Mucosa of rectum (tissue), 2 donors: Measurements from ENCODE around the gene STAB2.

Experiments used
- H3K27ac ChIP-seq, 2 donors: one replicate each; pipeline ENCODE4 v1.7.0; 2013; ENCODE audit warnings: inconsistent platforms in 2 of 2, low read depth in 2 of 2, low read length in 2 of 2
- H3K27me3 ChIP-seq, 2 donors: one replicate each; pipeline ENCODE4 v1.7.0; 2013; ENCODE audit warnings: low read length in 2 of 2; ENCODE audit not compliant: control insufficient read depth in 2 of 2, insufficient read depth in 2 of 2
- H3K36me3 ChIP-seq, 2 donors: one replicate each; pipeline ENCODE4 v1.7.0; 2013; ENCODE audit warnings: low read length in 2 of 2; ENCODE audit not compliant: control insufficient read depth in 2 of 2, insufficient read depth in 2 of 2
- H3K4me1 ChIP-seq, 2 donors: one replicate each; pipeline ENCODE4 v1.7.0; 2013; ENCODE audit warnings: low read length in 2 of 2, mild to moderate bottlenecking in 1 of 2; ENCODE audit not compliant: control insufficient read depth in 2 of 2, insufficient read depth in 2 of 2
- H3K4me3 ChIP-seq, 2 donors: one replicate each; pipeline ENCODE4 v1.7.0; 2013; ENCODE audit warnings: low read length in 2 of 2
- H3K9ac ChIP-seq, 2 donors: one replicate each; pipeline ENCODE4 v1.7.0; 2013; ENCODE audit warnings: low read length in 2 of 2, low read depth in 1 of 2, mild to moderate bottlenecking in 1 of 2
- H3K9me3 ChIP-seq, 2 donors: one replicate each; pipeline ENCODE4 v1.7.0; 2013; ENCODE audit warnings: low read length in 2 of 2; ENCODE audit not compliant: control insufficient read depth in 2 of 2
- donor health status: healthy.
- donor health status: Normal muscosa, but diverticular disease.

The STAB2 gene

DNA sequence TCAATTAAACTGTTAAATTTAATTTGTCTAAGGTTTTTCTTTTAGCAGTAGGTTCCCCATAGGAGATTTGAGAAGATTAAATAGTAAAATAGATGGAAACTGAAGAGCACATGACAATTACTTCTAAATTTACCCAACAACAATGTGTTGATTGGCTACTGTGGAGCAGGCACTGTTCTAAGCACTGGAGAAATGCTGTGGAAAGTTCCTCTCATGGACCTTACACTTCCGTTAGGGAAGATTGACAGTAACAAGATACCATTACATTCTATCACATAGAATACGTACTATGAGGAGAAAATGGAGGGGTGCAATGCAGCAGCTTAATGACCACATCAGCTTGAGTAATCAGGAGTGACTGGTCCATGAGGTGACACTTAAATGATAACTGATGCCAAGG lies 8.1 kb upstream of the STAB2 start:
- no peaks in the 10 kb centered on the region for H3K36me3 ChIP-seq
- H3K4me1 ChIP-seq = peaks cover 0 to 4% of the 10 kb centered on the region in 2 donors
- no peak overlapping the region for H3K4me3 ChIP-seq
- H3K27me3 ChIP-seq = no peaks in the 10 kb centered on the region
- no peak overlapping the region for H3K9ac ChIP-seq
- no peaks in the 10 kb centered on the region for H3K9me3 ChIP-seq
- no peak overlapping the region for H3K27ac ChIP-seq

DNA sequence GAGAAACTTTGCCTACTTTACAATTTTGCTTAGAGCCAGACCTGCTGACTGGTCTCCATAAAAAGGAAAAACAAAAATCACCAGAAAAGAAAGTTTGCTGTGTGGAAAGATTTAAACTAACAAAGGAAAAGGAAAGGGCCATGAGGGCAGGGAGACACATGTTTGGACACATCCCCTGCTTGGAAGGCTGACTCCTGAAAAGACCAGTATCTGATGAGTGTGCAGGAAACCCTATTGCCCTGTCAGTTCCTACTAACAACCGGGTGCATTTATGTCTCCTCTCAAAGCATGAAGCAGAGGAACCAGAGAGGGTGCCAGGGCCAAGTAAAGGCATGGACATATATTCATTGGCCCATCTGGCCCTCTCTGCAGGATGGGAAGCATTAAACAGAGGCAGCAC lies 7.0 kb upstream of the STAB2 start:
- no peaks in the 10 kb centered on the region for H3K9me3 ChIP-seq
- H3K27ac ChIP-seq = no peak overlapping the region
- H3K4me1 ChIP-seq = peaks cover 0 to 4% of the 10 kb centered on the region in 2 donors
- H3K9ac ChIP-seq = no peak overlapping the region
- H3K4me3 ChIP-seq = no peak overlapping the region
- no peaks in the 10 kb centered on the region for H3K27me3 ChIP-seq
- H3K36me3 ChIP-seq = no peaks in the 10 kb centered on the region

DNA sequence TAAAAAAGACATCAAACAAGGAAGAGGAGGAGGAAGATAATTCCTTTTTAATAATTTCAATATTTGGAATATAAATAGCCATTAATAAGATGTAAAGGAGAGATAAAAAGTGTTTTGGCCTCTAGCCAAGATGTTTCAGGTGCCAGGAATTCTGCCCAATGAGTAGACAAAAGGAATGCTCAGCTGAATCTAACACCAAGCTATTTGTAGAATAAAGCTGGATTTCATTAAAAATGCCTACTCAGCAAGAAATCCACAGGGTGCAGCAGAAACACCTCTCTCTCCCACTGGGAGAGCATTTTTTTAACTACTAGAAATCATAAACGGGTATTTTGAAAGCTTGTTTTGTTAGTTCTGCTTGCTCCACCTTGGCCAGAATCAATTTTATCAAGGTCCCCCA lies 4.1 kb upstream of the STAB2 start:
- no peaks in the 10 kb centered on the region for H3K27me3 ChIP-seq
- H3K9me3 ChIP-seq = no peaks in the 10 kb centered on the region
- H3K4me1 ChIP-seq = no peaks in the 10 kb centered on the region
- H3K9ac ChIP-seq = no peak overlapping the region
- no peak overlapping the region for H3K4me3 ChIP-seq
- no peaks in the 10 kb centered on the region for H3K36me3 ChIP-seq
- no peak overlapping the region for H3K27ac ChIP-seq

DNA sequence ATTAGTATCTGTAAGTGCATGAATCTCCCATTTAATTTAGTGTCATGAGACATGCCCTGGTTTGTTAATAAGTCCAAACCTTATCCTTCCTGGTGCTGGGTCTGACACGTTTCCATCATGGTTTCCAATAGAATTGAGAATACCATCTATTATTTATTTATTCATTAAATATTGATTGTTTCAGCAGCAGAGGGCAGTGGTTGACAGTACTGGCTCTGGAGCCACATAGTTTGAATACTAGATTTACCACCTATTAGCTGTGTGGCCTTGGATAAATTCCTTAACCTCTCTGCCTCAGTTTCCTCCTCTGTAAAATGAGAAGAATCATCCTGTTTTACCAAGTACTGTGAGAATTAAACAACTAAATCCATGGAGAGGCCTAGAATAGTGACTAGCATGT lies 941 bp upstream of the STAB2 start:
- Histone ChIP-seq H3K27me3 (no peaks in the 10 kb centered on the region), H3K4me1 (no peaks in the 10 kb centered on the region), H3K9ac (no peak overlapping the region), H3K36me3 (no peaks in the 10 kb centered on the region), H3K27ac (no peak overlapping the region), H3K9me3 (no peaks in the 10 kb centered on the region), H3K4me3 (no peak overlapping the region)

DNA sequence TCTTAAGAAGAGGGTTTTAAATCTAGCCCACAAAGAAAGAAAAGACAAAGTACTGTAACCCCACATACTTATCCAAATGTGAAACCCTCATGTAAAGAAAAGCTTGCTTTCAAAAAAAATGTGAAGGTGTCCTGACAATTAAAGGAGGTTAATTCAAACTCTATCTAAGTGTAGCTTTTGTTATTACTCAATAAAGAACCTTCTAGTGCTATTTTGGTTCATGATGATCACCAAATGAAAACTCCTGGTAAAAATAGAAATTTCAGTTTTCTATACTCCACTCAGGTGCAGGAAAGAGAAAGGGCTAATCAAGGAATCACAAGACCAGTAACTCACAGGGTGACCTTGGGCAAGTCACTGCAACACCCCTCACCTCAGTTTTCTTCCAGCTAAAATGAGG lies 1.6 kb downstream of the STAB2 start:
- peaks cover 0 to 3% of the 10 kb centered on the region in 2 donors for H3K9me3 ChIP-seq
- H3K9ac ChIP-seq = no peak overlapping the region
- H3K4me1 ChIP-seq = no peaks in the 10 kb centered on the region
- H3K4me3 ChIP-seq = no peak overlapping the region
- H3K27me3 ChIP-seq = no peaks in the 10 kb centered on the region
- no peaks in the 10 kb centered on the region for H3K36me3 ChIP-seq
- H3K27ac ChIP-seq = no peak overlapping the region

DNA sequence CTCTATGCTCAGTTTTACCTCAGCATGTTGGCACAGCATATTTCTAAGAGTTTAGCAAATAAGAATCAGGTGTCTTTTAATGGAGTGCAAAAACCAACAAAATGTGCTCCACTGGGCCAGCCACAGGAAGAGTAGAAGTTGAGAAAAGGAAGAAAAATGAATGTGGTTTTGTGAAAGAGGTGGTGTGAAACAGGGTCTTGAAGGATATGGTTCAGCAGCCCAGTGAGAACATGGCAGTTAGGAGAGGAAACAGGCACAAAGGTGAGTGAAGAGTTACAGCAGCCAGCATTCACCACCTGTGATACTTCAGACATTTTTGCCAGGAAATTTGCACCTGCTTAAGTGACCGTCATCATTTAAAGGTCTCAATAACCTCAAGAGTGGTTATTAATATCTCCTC lies 2.4 kb downstream of the STAB2 start:
- Histone ChIP-seq H3K9ac (no peak overlapping the region), H3K4me1 (no peaks in the 10 kb centered on the region), H3K27me3 (no peaks in the 10 kb centered on the region), H3K9me3 (peaks cover 0 to 3% of the 10 kb centered on the region in 2 donors), H3K27ac (no peak overlapping the region), H3K4me3 (no peak overlapping the region), H3K36me3 (no peaks in the 10 kb centered on the region)

DNA sequence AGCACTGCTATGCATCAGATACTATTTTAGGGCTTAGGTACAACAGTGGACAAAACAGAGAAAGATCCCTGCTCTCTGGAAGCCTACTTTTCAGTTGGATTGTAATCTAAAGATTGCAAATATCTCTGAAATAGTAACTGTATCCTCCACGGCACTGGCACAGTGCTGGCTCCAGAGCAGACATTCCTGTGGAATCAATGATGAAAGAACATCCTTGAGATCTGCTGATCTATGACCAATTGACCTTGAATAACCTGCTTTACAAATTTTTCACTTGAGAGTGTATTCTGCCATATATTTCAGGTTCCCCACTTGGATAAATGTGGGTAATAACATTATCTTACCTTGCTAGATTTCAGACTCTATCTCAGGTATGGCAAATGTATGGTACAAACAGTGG lies 3.2 kb downstream of the STAB2 start:
- Histone ChIP-seq H3K27me3 (no peaks in the 10 kb centered on the region), H3K4me3 (no peak overlapping the region), H3K36me3 (no peaks in the 10 kb centered on the region), H3K27ac (no peak overlapping the region), H3K9me3 (peaks cover 0 to 3% of the 10 kb centered on the region in 2 donors), H3K4me1 (no peaks in the 10 kb centered on the region), H3K9ac (no peak overlapping the region)

DNA sequence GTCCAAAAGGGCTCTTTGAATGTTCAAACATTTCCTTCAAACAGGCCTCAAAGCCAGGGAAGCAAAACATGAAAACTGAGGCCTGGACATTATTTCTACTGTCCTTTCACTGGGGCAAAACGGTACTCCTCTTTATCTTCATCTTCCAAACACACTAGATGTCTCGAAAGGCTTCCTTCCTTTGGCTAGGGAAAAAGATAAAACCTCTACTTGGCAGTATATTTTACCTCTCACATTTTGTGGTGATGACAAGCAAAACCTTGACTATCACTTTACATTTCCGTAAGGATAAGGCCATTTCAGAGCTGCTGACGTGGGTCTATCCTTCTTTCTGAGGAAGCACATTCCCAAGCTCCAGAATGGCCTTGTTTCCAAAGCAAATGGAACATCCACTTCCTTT lies 9.9 kb downstream of the STAB2 start:
- no peaks in the 10 kb centered on the region for H3K36me3 ChIP-seq
- H3K9ac ChIP-seq = no peak overlapping the region
- no peak overlapping the region for H3K27ac ChIP-seq
- H3K4me3 ChIP-seq = no peak overlapping the region
- H3K9me3 ChIP-seq = peaks cover 0 to 3% of the 10 kb centered on the region in 2 donors
- H3K4me1 ChIP-seq = no peaks in the 10 kb centered on the region
- no peaks in the 10 kb centered on the region for H3K27me3 ChIP-seq

DNA sequence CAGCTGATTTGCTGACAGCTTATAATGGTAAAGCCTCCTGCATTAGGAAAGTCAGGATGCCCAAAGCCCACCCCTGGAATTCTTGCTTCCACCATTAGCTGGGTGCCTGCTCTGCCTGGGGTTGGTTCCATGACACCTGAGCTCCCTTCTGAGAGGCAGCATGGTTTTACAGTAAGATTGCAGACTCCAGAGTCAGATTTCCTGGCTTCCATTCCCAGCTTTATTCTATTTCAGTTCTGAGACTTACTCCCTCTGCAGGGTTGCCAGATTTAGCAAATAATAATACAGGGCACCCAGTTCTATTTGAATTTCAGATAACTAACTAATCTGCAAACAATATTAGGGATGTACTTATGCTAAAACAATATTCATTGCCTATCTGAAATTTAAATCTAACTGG lies 12.2 kb downstream of the STAB2 start:
- Histone ChIP-seq H3K36me3 (no peaks in the 10 kb centered on the region), H3K4me3 (no peak overlapping the region), H3K4me1 (no peaks in the 10 kb centered on the region), H3K27ac (no peak overlapping the region), H3K9ac (no peak overlapping the region), H3K27me3 (no peaks in the 10 kb centered on the region), H3K9me3 (no peaks in the 10 kb centered on the region)

DNA sequence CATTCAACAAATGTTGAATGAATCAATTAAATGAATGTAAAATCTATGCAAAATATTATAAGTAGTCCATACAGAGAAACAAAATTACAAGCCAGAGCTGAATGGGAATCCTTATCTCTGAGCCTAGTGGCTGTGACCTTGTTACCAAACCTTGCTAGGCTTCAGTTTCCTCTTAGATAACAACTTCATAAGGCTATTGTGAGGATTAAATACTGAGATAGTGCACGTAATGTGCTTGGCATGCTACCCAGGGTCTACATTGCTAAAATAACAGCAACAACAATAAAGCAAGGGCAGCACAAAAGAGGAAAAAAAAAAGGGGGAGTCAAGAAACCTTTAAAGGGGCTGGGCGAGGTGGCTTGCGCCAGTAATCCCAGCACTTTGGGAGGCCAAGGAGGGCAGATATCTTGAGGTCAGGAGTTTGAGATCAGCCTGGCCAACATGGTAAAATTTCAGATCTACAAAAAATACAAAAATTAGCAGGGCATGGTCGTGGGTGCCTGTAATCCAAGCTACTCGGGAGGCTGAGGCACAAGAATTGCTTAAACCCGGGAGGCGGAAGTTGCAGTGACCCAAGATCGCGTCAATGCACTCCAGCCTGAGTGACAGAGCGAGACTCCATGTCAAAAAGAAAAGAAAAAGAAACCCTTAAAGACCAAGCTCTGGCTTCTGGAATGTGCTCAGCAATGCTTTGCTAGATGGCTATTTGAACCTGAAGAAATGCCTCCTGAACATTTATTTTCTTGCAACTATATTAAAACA lies 14.1 kb downstream of the STAB2 start:
- no peaks in the 10 kb centered on the region for H3K36me3 ChIP-seq
- H3K9ac ChIP-seq = no peak overlapping the region
- no peaks in the 10 kb centered on the region for H3K4me1 ChIP-seq
- no peak overlapping the region for H3K27ac ChIP-seq
- no peaks in the 10 kb centered on the region for H3K27me3 ChIP-seq
- H3K9me3 ChIP-seq = no peaks in the 10 kb centered on the region
- H3K4me3 ChIP-seq = no peak overlapping the region

DNA sequence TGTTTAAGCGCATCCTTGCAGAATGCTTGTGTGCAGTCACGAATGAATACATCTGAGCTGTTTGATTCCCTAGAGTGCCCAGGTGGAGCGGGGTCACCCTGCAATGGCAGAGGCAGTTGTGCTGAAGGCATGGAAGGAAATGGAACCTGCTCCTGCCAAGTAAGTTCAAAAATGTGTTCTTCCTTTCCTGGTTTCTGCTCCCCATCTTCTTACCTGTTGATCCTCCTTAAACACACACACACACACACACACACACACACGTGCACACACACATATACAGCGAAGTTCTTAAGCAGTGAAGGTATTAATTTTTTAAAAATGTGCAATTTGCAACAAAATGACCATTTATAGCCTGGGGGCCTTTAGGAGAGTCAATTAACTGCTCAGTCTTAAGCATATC lies 33.3 kb downstream of the STAB2 start:
- H3K9ac ChIP-seq = no peak overlapping the region
- H3K4me3 ChIP-seq = no peak overlapping the region
- no peaks in the 10 kb centered on the region for H3K27me3 ChIP-seq
- H3K4me1 ChIP-seq = no peaks in the 10 kb centered on the region
- H3K36me3 ChIP-seq = no peaks in the 10 kb centered on the region
- H3K9me3 ChIP-seq = no peaks in the 10 kb centered on the region
- H3K27ac ChIP-seq = no peak overlapping the region
